PC-3 (cell line): ENCODE results near the gene P2RX6.

Experiments used
- EZH2 ChIP-seq: fragments of 300-600 bp; sonication (generic); IDR thresholded peaks from one replicate; pipeline ENCODE4 v1.6.1; 2017; ENCODE audit warnings: antibody characterized with exemption, mild to moderate bottlenecking, low read length; ENCODE audit not compliant: unreplicated experiment
- TF ChIP-seq, protein P1 (sequence below): fragments of 300-600 bp; sonication (generic); conservative IDR thresholded peaks from 2 replicates; pipeline ENCODE4 v1.5.1; 2017; ENCODE audit warnings: antibody characterized with exemption, low read depth, mild to moderate bottlenecking, low read length

GRCh38 chr22:20995329-20996030, 19.5 kb upstream of the P2RX6 start:
- TF ChIP-seq, protein P1, sequence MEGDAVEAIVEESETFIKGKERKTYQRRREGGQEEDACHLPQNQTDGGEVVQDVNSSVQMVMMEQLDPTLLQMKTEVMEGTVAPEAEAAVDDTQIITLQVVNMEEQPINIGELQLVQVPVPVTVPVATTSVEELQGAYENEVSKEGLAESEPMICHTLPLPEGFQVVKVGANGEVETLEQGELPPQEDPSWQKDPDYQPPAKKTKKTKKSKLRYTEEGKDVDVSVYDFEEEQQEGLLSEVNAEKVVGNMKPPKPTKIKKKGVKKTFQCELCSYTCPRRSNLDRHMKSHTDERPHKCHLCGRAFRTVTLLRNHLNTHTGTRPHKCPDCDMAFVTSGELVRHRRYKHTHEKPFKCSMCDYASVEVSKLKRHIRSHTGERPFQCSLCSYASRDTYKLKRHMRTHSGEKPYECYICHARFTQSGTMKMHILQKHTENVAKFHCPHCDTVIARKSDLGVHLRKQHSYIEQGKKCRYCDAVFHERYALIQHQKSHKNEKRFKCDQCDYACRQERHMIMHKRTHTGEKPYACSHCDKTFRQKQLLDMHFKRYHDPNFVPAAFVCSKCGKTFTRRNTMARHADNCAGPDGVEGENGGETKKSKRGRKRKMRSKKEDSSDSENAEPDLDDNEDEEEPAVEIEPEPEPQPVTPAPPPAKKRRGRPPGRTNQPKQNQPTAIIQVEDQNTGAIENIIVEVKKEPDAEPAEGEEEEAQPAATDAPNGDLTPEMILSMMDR = no peak
- no peak for TF ChIP-seq EZH2
